GM19395 (cell line): Measurements from ENCODE around the gene MAD1L1.

Experiments used
- ATAC-seq: cut with Tn5 transposase; IDR thresholded peaks from one replicate; pipeline ENCODE4 v1.9.1; 2021; ENCODE audit warnings: mild to moderate bottlenecking, moderate library complexity; ENCODE audit not compliant: unreplicated experiment

Gene MAD1L1

GRCh38 chr7:2120251-2120660 is 112.5 kb downstream of the MAD1L1 start:
- ATAC-seq = no peak

DNA sequence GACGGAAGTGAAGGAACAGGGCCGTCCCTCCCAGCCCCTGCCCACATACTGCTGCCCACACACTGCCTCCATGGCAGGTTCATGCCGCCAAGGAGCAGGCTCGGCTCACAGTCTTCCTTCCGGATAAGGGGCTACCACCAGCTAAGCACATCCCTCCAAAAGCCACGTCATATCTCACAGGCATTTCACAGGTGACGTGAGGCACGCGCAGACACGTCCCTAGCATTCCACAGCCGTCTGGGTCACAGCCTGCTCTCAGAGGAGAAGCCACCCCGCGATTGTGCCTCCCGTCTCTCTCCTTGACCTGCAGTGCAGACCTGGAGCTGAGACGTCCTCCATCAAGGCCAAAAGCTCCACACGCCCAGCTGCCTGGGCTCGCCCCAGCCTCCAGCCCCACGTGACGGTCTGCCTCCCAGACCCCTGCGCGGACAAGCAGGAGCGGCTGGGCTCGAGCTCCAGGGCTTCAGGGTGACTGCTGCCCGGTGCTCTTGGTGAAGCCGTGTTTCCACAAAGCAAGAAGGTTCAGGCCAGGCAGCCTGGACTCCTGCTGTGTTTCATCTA is 114.0 kb downstream of the MAD1L1 start:
- ATAC-seq = no peak

DNA sequence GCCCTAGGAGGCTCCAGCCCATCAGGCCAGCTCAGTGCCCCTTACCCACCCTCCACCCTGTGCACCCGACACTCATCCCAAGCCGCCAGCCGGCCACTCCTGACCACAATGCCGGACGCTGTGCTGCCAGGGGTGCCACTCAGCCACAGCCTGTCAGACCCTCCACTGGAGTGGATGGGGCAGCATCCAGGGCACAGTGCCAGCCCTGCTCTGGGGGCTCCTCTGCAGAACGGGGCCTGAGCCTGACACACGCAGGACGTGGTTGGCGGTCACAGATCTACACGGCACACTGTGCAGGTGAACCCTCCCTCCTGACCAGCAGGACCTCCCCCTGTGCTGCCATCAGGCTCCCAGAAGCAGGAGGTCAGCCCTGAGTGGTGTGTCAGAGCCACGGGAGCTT is 114.7 kb downstream of the MAD1L1 start:
- no peak for ATAC-seq

DNA sequence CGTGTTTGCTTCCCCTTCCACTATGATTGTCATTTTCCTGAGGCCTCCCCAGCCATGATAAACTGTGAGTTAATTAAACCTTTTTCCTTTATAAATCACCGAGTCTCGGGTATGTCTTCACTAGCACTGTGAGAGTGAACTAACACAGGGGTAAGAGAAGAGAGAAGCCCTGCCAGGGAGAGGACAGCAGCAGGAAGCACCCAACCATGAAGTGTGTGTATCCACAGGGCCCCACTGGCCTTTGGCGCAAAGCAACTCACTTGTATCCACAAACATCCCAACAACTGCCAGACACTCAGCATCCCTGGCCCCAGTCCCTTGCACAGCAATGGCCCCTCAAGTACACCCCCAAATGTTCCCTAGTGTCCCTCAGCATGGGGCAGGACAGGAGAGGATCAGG is 115.1 kb downstream of the MAD1L1 start:
- no peak for ATAC-seq

GRCh38 chr7:2116989-2117591 is 115.7 kb downstream of the MAD1L1 start:
- ATAC-seq = no peak

DNA sequence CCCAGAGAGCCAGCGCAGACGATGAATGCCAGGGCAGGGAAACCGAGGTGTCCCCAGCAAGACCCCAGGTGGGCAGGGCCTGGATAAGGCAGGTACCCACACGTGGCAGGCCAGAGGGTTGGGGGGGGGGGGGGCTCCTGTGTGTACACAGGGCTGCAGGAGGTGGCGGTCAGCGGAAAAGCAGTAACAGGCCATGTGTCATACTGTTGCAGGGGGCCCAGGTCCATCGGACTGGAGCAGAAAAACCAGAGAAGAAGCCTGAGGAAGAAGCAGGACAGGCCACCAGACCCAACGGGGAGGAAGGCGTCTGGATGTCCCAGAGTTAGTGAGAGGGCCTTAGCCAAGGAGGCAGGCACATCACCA is 116.3 kb downstream of the MAD1L1 start:
- no peak for ATAC-seq

- no peak for ATAC-seq
Measured at GRCh38 chr7:2115760-2116447, 116.8 kb downstream of the MAD1L1 start.

GRCh38 chr7:2114926-2115759 is 117.6 kb downstream of the MAD1L1 start:
- ATAC-seq = no peak

GRCh38 chr7:2114052-2114451 is 118.7 kb downstream of the MAD1L1 start:
- ATAC-seq = no peak

GRCh38 chr7:2112261-2113198 is 120.2 kb downstream of the MAD1L1 start:
- ATAC-seq = no peak

- ATAC-seq = no peak
Measured at GRCh38 chr7:2111568-2111967, 121.2 kb downstream of the MAD1L1 start.

DNA sequence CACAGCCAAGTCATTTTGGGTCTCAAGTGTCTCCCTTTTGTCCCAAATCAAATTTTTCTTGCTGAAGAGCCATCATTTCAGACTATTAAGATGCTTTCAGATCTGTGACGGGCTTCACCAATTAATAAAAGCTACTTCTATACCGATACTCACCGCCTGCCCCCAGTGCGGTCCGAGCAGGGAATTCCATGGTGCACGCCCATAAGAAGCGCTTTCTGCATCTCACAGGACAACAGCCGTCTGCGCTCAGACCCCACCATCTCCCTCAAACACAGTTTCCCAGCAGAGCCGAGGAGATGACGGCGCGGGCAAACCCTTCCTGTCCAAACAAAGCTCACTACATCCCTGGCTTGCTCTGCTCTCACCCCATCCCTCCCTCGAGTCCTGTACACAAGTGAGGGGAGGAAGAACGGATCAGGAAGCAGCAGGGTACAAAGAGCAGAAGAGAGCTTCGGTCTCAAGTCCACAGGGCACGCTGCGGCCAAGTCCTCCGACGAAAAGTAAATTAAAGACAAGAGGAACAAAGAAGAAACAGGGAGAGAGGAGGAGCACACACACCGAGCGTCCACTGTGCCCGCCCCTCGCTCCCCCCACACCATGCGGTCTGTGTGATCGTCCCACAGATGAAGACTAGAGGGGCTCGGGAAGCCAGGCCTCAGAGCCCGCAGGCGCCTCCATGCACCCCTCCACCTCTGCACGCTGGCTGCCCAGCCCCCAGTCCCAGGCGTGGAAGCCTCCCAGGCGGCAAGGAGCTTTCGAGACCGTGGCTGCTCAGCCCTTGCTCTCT is 121.9 kb downstream of the MAD1L1 start:
- ATAC-seq = no peak

- ATAC-seq = no peak
Measured at GRCh38 chr7:2109936-2110609, 122.7 kb downstream of the MAD1L1 start.

DNA sequence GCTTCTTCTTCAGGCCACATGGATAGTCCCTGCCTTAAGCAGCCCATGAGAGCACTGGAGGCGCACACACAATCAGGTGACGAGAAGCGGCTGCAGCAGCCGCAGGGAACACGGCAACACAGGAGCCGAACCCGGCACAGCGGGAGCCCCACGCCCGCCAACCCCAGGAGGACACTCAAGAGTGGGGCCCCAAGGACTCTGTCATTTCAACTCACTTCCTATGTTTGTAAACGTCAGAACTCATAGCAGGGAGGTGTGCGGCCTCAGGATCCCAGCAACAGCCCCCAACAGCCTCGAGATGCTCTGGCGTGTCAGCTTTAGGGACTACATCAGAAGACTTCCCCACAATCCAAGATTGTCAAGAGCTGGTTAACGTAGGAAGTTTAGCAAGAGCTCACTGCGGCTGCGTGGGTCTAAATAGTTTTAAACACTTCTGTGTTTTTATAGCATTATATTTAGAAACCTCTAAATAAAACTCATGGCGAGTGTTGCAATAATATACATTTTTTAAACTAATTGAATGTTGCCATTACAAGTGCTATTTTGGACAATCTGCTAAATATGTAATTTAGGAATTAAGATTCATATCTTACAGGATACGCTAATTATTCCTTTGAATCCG is 123.4 kb downstream of the MAD1L1 start:
- no peak for ATAC-seq

- no peak for ATAC-seq
Measured at GRCh38 chr7:2108501-2109250, 124.1 kb downstream of the MAD1L1 start.

DNA sequence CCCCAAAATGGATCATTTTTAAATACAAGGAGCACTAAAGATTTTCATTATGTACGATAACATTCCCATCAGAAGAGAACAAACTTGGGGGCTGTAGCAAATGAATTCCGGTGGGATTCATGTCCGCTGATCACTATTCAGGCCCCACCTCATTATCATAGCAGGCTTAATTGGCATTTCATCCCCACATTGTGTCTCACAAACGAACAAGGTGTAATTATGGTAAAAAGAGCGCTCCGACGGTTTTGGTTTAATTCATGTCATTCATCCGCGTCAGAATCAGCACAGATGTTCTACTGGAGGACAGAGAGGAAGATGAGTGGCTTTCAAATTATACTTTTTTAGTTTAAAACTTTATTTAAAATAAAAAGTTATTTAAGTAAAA is 124.7 kb downstream of the MAD1L1 start:
- ATAC-seq = no peak

DNA sequence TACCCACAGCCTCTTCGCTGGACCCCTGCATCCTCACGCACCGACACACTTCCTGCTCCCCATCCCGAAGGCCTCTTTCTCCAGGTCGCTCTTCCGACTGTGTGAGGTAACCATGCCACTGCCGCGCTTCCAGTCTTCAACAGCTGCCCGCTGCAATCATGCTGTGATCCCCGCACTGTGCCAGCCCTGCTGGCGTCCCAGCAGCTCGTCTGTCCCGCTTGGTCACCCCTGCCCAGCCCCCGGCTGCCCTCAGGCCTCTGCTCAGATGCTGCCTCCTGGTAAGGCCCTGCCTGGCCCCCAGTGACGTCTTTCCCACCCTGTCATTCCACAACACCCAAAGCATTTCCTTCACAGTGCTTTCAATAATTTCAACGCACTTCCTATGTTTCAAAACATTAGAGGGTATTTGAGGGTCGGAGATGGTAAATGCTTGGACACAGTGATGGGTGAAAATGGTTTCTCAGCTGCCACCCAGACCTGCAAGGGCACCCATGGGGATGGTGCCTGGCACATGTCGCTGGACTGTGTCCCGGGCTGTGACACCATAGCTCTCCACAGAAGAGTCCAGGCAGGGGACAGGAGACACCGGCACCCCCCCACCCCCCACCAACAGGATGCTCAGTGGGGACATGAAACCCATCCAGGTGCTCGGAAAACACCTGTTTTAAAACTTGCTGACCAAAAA is 125.2 kb downstream of the MAD1L1 start:
- no peak for ATAC-seq

- ATAC-seq = no peak
Measured at GRCh38 chr7:2106924-2107323, 125.8 kb downstream of the MAD1L1 start.
